GM23248 (cell line): ENCODE data around the gene GALNT18. TPM values are rescaled to one million over a fixed set of nuclear protein-coding genes. Genes with fewer than 3 reads are reported as not detected.

Source experiments
- DNase-seq: peaks from one replicate; pipeline ENCODE4 v3.0.0-alpha.2; 2015
- H2AFZ ChIP-seq: fragments of 200-600 bp; sonication (generic); 2 replicates; pipeline ENCODE4 v1.6.1; 2016; ENCODE audit warnings: antibody characterized with exemption
- H3F3A ChIP-seq: fragments of 200-600 bp; sonication (generic); 2 replicates; pipeline ENCODE4 v1.6.1; 2016; ENCODE audit warnings: mild to moderate bottlenecking, antibody characterized with exemption, mixed run types; ENCODE audit not compliant: insufficient read depth
- H3K27ac ChIP-seq: fragments of 200-600 bp; sonication (generic); 2 replicates; pipeline ENCODE4 v1.5.1; 2016; ENCODE audit warnings: mild to moderate bottlenecking
- H3K27me3 ChIP-seq: fragments of 200-600 bp; sonication (generic); replicated peaks from 2 replicates; pipeline ENCODE4 v1.6.1; 2016; ENCODE audit warnings: mild to moderate bottlenecking; ENCODE audit not compliant: insufficient read depth
- H3K36me3 ChIP-seq: fragments of 200-600 bp; sonication (generic); 2 replicates; pipeline ENCODE4 v1.6.1; 2016; ENCODE audit warnings: low read depth, mild to moderate bottlenecking
- H3K4me1 ChIP-seq: fragments of 200-600 bp; sonication (generic); 2 replicates; pipeline ENCODE4 v1.6.1; 2016; ENCODE audit warnings: mild to moderate bottlenecking; ENCODE audit not compliant: insufficient read depth
- H3K4me2 ChIP-seq: fragments of 200-600 bp; sonication (generic); one replicate; pipeline ENCODE4 v1.6.1; 2016; ENCODE audit warnings: mild to moderate bottlenecking; ENCODE audit not compliant: unreplicated experiment
- H3K4me3 ChIP-seq: fragments of 200-600 bp; sonication (generic); 2 replicates; pipeline ENCODE4 v1.5.1; 2016; ENCODE audit warnings: mild to moderate bottlenecking
- H3K79me2 ChIP-seq: fragments of 200-600 bp; sonication (generic); 2 replicates; pipeline ENCODE4 v1.6.1; 2016; ENCODE audit warnings: mild to moderate bottlenecking; ENCODE audit not compliant: insufficient read depth
- H3K9ac ChIP-seq: fragments of 200-600 bp; sonication (generic); 2 replicates; pipeline ENCODE4 v1.6.1; 2016; ENCODE audit warnings: mild to moderate bottlenecking
- H3K9me2 ChIP-seq: fragments of 200-600 bp; sonication (generic); 2 replicates; pipeline ENCODE4 v1.6.1; 2016; ENCODE audit warnings: mixed run types, mild to moderate bottlenecking, moderate library complexity; ENCODE audit not compliant: insufficient read depth
- H3K9me3 ChIP-seq: fragments of 200-600 bp; sonication (generic); one replicate; pipeline ENCODE4 v1.6.1; 2017; ENCODE audit warnings: low read depth
- H4K20me1 ChIP-seq: fragments of 200-600 bp; sonication (generic); 2 replicates; pipeline ENCODE4 v1.6.0; 2016; ENCODE audit not compliant: insufficient read depth
- EZH2 ChIP-seq: fragments of 200-600 bp; sonication (generic); IDR thresholded peaks from 2 replicates; pipeline ENCODE4 v1.6.1; 2018; ENCODE audit warnings: antibody characterized with exemption, mild to moderate bottlenecking; ENCODE audit not compliant: insufficient read depth, poor library complexity, severe bottlenecking
- EZH2phosphoT487 ChIP-seq: fragments of 200-600 bp; sonication (generic); IDR thresholded peaks from 2 replicates; pipeline ENCODE4 v1.6.1; 2018; ENCODE audit warnings: antibody characterized with exemption, moderate library complexity, mild to moderate bottlenecking, low read depth; ENCODE audit not compliant: insufficient read depth
- WGBS, 2 experiments: methylation state at CpG; one replicate each; pipeline ENCODE4 v1.1.6; 2015 to 2017; ENCODE audit warnings: low lambda C conversion rate in 2 of 2, low coverage in 1 of 2; ENCODE audit errors: missing lambda C conversion rate in 2 of 2; 5-methylcytosine and 5-hydroxymethylcytosine counted together
- in situ Hi-C: fragments of 300-500 bp; cut with MboI; formaldehyde crosslinking; loops from 2 replicates; pipeline ENCODE4 v1.15.0; 2020
- polyA plus RNA-seq: library from polyadenylated mRNA; unstranded; fragments of >200 nt; fragmentation: Nextera tagmentation; extraction: Ambion mirVana; gene quantifications from 2 replicates; pipeline ENCODE4 v1.2.1, GENCODE V29; 2016
- total RNA-seq: library from RNA; depleted of rRNA; stranded (reverse); fragments of >200 nt; shearing (Covaris generic); gene quantifications from 2 replicates; pipeline ENCODE4 v1.2.3, GENCODE V29; 2014

The GALNT18 gene
- total and polyA plus RNA-seq, 2 experiments from 2014 or later = 4.1 to 5.6 TPM

DNA sequence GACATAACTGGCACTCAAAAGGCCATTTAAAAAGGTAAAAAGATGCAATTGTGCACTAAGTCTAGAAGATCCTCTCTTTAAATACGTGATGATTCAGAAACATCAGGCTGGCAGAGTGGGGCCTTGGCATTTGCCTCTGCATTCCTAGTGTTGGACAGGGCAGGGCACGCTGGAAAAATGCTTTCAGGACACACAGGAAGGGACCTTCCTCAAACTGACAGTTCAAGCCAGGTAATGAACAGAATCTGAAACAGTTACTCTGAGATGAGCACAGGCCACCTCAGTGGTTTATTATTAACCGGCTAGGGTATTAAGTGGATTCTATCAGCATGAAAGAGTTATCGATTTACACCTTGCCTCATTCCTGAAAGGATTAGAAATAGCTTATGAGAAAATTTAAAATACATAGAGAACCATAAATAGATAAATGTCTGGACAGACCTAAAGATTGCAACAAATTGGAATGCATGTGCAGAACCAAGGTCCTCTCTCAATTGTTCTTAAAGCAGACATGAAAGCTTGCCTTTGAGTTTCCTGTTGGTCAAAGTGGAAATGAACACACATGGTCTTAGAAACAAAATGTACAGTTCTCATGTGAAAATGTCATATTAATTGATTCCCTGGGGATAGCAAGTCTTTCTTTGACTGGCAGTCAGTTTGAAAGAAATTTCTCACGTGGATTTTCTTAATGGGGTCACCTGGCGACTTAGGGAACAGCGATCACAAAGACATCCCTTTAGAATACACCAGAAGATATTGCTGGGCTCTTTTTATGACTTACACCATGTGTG is 247.3 kb downstream of the GALNT18 start:
- no peak overlapping the region for H3K4me3 ChIP-seq
- no peaks in the 10 kb centered on the region for H3K36me3 ChIP-seq
- H3K79me2 ChIP-seq = no peaks in the 10 kb centered on the region
- 85% methylated on average over 7 of the region's 7 CpGs for WGBS, 2 experiments
- H3K9ac ChIP-seq = no peak overlapping the region
- TF ChIP-seq EZH2 (no peak), EZH2phosphoT487 (no peak)
- H4K20me1 ChIP-seq = no peaks in the 10 kb centered on the region
- in situ Hi-C loops = no loop called here
- no peak overlapping the region for H3K27ac ChIP-seq
- H3K27me3 ChIP-seq = no peaks in the 10 kb centered on the region
- no peaks in the 10 kb centered on the region for H3K9me3 ChIP-seq
- H3K4me1 ChIP-seq = no peaks in the 10 kb centered on the region
- H3K4me2 ChIP-seq = no peak overlapping the region
- no peaks in the 10 kb centered on the region for H3F3A ChIP-seq
- H3K9me2 ChIP-seq = no peaks in the 10 kb centered on the region
- DNase-seq = no peak
- H2AFZ ChIP-seq = no peak overlapping the region

DNA sequence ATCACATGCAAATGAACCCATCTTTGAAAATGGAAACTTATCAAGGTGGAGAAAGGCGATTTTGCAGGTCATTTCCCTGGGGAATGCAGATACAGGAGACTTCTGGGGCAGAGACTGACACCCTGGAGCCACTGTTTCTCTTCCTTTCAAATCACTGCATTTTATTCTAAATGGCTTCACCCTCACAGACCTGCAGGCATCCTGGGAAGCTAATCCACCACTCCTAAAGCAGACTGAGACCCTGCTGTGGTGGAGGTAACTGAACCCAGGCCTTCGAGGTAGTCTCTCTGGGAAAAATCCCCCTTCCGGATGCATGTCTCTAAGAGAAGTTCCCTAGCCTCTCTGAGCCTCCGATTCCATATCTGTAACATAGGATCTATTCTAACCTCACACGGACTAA is 247.9 kb downstream of the GALNT18 start:
- WGBS, 2 experiments = 55% methylated on average over 5 of the region's 5 CpGs
- H3K27me3 ChIP-seq = no peaks in the 10 kb centered on the region

DNA sequence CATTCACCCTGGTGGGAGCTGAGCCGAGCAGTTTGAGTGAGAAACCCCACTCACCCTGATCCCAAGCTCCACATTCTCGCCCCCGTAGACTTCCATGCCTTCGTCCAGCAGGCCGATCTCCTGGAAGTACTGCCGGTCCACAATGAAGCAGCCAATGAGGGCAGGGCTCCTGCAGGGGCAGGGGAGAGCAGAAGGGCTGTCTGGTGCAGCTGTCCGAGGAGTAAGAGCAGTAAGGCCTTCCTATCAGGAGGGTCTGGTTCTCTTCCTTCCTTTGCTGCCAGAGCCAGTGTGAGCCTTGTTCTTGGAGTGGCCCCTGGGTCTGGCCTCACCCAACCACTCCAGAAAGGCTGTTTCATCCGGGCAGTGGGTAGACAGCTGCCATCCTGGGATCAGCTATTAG is 249.3 kb downstream of the GALNT18 start:
- Histone ChIP-seq H3F3A (no peaks in the 10 kb centered on the region), H3K4me2 (no peak overlapping the region), H3K4me1 (no peaks in the 10 kb centered on the region), H3K27me3 (no peaks in the 10 kb centered on the region), H2AFZ (no peak overlapping the region), H3K9me2 (no peaks in the 10 kb centered on the region), H3K9me3 (no peaks in the 10 kb centered on the region), H3K27ac (no peak overlapping the region), H4K20me1 (no peaks in the 10 kb centered on the region), H3K9ac (no peak overlapping the region), H3K79me2 (no peaks in the 10 kb centered on the region), H3K4me3 (no peak overlapping the region), H3K36me3 (no peaks in the 10 kb centered on the region)
- in situ Hi-C loops = no loop called here
- TF ChIP-seq EZH2phosphoT487 (no peak), EZH2 (no peak)
- no peak for DNase-seq
- WGBS, 2 experiments = 78 to 85% methylated on average over 8 of the region's 8 CpGs

More for the DNA sequence above, 247.9 kb downstream of the GALNT18 start:
- Histone ChIP-seq H3K4me2 (no peak overlapping the region), H4K20me1 (no peaks in the 10 kb centered on the region), H3K79me2 (no peaks in the 10 kb centered on the region), H3K27ac (no peak overlapping the region), H3K9me2 (no peaks in the 10 kb centered on the region), H3K4me1 (no peaks in the 10 kb centered on the region), H3K36me3 (no peaks in the 10 kb centered on the region), H3K4me3 (no peak overlapping the region), H3F3A (no peaks in the 10 kb centered on the region), H3K9ac (no peak overlapping the region), H2AFZ (no peak overlapping the region), H3K9me3 (no peaks in the 10 kb centered on the region)
- no peak for TF ChIP-seq EZH2
- TF ChIP-seq EZH2phosphoT487 = no peak
- DNase-seq = no peak
- in situ Hi-C loops = no loop called here

DNA sequence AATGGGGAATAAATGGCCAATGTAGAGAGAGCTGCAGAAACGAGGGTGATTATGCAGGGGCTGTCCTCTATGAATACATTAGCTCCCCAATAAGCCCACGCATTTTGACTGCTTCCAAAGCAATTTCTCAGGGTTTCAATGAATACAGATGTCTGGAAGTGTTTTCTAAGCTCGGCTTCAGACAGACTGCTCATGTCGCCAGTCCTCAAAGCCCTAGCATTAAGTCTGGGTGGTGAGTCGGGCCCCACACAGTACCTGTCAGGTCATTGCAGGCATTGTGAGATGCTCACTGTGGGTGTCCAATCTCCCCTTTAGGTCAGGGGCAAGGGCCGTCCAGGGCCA is 250.9 kb downstream of the GALNT18 start:
- H3K9me2 ChIP-seq = no peaks in the 10 kb centered on the region
- in situ Hi-C loops = no loop called here
- DNase-seq = no peak
- H3K9me3 ChIP-seq = no peaks in the 10 kb centered on the region
- no peaks in the 10 kb centered on the region for H3K27me3 ChIP-seq
- H4K20me1 ChIP-seq = no peaks in the 10 kb centered on the region
- no peaks in the 10 kb centered on the region for H3K79me2 ChIP-seq
- H3K4me1 ChIP-seq = no peaks in the 10 kb centered on the region
- WGBS, 2 experiments = 19% methylated on average over 6 of the region's 6 CpGs
- H3K36me3 ChIP-seq = no peaks in the 10 kb centered on the region
- H3K4me3 ChIP-seq = no peak overlapping the region
- H3K4me2 ChIP-seq = no peak overlapping the region
- no peak for TF ChIP-seq EZH2
- TF ChIP-seq EZH2phosphoT487 = no peak
- no peak overlapping the region for H2AFZ ChIP-seq
- no peaks in the 10 kb centered on the region for H3F3A ChIP-seq
- no peak overlapping the region for H3K9ac ChIP-seq
- no peak overlapping the region for H3K27ac ChIP-seq
